Neutrophil (primary cell): ENCODE measurements around the gene LCE5A.

Source experiments
- H3K27ac ChIP-seq: fragments of 200-600 bp; sonication (generic); 2 replicates; pipeline ENCODE4 v1.5.1; 2016; ENCODE audit warnings: mild to moderate bottlenecking, moderate library complexity
- H3K27me3 ChIP-seq: fragments of 200-600 bp; sonication (generic); 2 replicates; pipeline ENCODE4 v1.6.0; 2016; ENCODE audit warnings: mild to moderate bottlenecking
- H3K36me3 ChIP-seq: fragments of 200-600 bp; sonication (generic); 2 replicates; pipeline ENCODE4 v1.5.1; 2017
- H3K4me1 ChIP-seq, 2 experiments: fragments of 200-600 bp in 1 of 2; sonication (generic) in 1 of 2; 1 replicate in 1 of 2; 2 replicates in 1 of 2; pipeline versions ENCODE4 v1.5.1 to v1.6.1; 2013 to 2016; ENCODE audit warnings: low read depth in 1 of 2, low read length in 1 of 2, mild to moderate bottlenecking in 1 of 2, moderate library complexity in 1 of 2; ENCODE audit not compliant: control insufficient read depth in 1 of 2, insufficient read depth in 1 of 2
- H3K4me3 ChIP-seq, 2 experiments: fragments of 200-600 bp in 1 of 2; sonication (generic) in 1 of 2; 1 replicate in 1 of 2; 2 replicates in 1 of 2; pipeline ENCODE4 v1.5.1; 2013 to 2016; ENCODE audit warnings: low read depth in 1 of 2, low read length in 1 of 2, mild to moderate bottlenecking in 1 of 2, moderate library complexity in 1 of 2
- H3K9me3 ChIP-seq: fragments of 200-600 bp; sonication (generic); 2 replicates; pipeline ENCODE4 v1.5.1; 2016
- CTCF ChIP-seq: fragments of 200-600 bp; sonication (generic); IDR thresholded peaks from 2 replicates; pipeline ENCODE4 v1.5.1; 2016; ENCODE audit warnings: antibody characterized with exemption

Gene LCE5A

DNA sequence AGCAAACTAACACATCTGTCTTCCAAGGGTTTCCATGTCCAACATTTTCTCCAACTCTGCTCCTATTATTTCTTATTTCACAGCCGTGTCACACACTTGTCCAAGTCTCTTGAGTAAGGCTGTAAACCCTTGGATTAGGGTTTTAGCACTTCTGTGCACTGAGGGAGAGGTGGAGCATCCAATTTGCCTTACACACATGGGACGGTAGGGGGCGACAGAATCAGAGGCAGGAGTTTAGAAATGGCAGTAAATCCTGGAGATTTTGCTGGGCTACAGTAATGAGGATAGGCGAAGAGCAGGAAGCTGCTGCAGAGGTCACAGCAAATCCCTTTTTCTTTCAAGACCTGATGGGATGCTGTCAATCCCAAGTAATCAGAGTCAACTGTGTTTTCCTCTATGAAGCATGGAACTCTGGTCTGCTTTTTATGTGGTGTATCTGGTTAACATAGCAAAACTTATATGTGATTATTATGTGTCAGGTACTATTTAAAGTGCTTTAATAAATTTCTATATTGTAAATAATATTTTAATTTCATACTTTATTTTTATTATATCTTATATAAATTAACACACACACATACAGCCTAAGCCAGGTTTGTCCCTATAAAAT, 15.4 kb upstream of the LCE5A start:
- no peak for TF ChIP-seq CTCF
- Histone ChIP-seq H3K36me3 (no peaks in the 10 kb centered on the region), H3K9me3 (no peaks in the 10 kb centered on the region)

GRCh38 chr1:152497273-152497672, 13.3 kb upstream of the LCE5A start:
- H3K4me3 ChIP-seq = no peak overlapping the region
- no peak for TF ChIP-seq CTCF
- no peaks in the 10 kb centered on the region for H3K4me1 ChIP-seq
- H3K27ac ChIP-seq = no peak overlapping the region
- H3K9me3 ChIP-seq = no peaks in the 10 kb centered on the region
- no peaks in the 10 kb centered on the region for H3K36me3 ChIP-seq
- H3K27me3 ChIP-seq = peaks cover under 1% of the 10 kb centered on the region

More for the DNA sequence above, 15.4 kb upstream of the LCE5A start:
- no peaks in the 10 kb centered on the region for H3K27me3 ChIP-seq
- H3K4me3 ChIP-seq = no peak overlapping the region
- no peaks in the 10 kb centered on the region for H3K4me1 ChIP-seq
- no peak overlapping the region for H3K27ac ChIP-seq

DNA sequence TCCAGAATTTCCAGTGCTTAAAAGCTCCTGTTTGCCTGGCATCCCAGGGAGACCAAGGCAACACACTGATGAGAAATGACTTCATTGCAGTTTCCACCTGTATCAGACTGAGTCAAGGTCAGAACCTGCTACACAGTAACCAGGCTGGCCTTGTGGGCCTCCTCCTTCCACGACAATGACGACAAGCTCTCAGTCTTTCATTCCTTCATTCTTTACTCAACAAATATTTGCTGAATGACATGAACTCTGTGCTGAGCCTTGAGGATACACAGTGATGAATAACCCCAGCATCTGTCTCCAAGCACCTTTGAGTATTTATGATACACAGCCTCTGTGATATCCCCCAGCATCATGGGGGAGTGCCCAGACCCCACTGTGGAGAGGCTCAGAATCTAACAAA, 8.9 kb upstream of the LCE5A start:
- no peak overlapping the region for H3K27ac ChIP-seq
- H3K4me3 ChIP-seq = no peak overlapping the region
- H3K27me3 ChIP-seq = peaks cover 6% of the 10 kb centered on the region
- no peak for TF ChIP-seq CTCF
- H3K4me1 ChIP-seq = no peaks in the 10 kb centered on the region
- H3K9me3 ChIP-seq = no peaks in the 10 kb centered on the region
- H3K36me3 ChIP-seq = no peaks in the 10 kb centered on the region

- H3K4me1 ChIP-seq = no peaks in the 10 kb centered on the region
- H3K4me3 ChIP-seq = no peak overlapping the region
These were observed 8.0 kb upstream of the LCE5A start for GRCh38 chr1:152502496-152503180.

DNA sequence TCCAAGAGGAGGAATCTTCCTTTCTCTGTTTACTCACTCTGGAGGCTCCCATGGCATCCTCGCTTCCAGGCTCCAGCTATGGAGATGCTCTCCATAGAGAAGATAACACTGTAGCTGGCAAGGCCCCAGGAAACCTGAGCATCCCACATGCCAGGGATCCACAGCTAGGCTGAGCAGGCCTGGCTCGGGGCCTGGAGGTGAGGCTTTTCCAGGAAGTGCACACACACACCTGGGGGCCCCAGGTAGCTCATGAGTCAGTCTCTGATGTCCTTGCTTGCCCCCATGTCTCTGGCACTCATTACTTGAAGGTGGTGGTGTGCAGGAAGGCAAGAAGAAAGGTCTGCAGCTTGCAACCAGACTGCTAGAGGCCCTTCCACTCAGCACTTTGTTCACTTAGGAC, 5.5 kb upstream of the LCE5A start:
- no peaks in the 10 kb centered on the region for H3K9me3 ChIP-seq
- peaks cover 32% of the 10 kb centered on the region for H3K27me3 ChIP-seq
- no peak for TF ChIP-seq CTCF
- no peaks in the 10 kb centered on the region for H3K4me1 ChIP-seq
- no peak overlapping the region for H3K27ac ChIP-seq
- H3K4me3 ChIP-seq = no peak overlapping the region
- no peaks in the 10 kb centered on the region for H3K36me3 ChIP-seq

More at GRCh38 chr1:152502496-152503180, 8.0 kb upstream of the LCE5A start:
- no peak for TF ChIP-seq CTCF
- H3K36me3 ChIP-seq = no peaks in the 10 kb centered on the region
- no peak overlapping the region for H3K27ac ChIP-seq
- no peaks in the 10 kb centered on the region for H3K9me3 ChIP-seq
- peaks cover 15% of the 10 kb centered on the region for H3K27me3 ChIP-seq
